Choroid plexus epithelial cell (primary cell): ENCODE data around the gene PLXNA2.

ENCODE experiments used
- DNase-seq: peaks from one replicate; pipeline ENCODE4 v3.0.0-alpha.2; 2010; ENCODE audit warnings: low read depth
- H3K4me3 ChIP-seq: 2 replicates; pipeline ENCODE4 v1.5.1; 2011; ENCODE audit warnings: low read depth, mild to moderate bottlenecking, control low read depth, low read length, moderate library complexity
- CTCF ChIP-seq: conservative IDR thresholded peaks from 2 replicates; pipeline ENCODE4 v1.5.1; 2011; ENCODE audit warnings: low read depth, mild to moderate bottlenecking, control low read depth, inconsistent platforms, low read length, moderate library complexity

The PLXNA2 gene

GRCh38 chr1:208025031-208025430, 219.2 kb downstream of the PLXNA2 start:
- no peak for DNase-seq
- TF ChIP-seq CTCF, result no peak
- H3K4me3 ChIP-seq, result no peak overlapping the region

- H3K4me3 ChIP-seq, result no peak overlapping the region
- DNase-seq, result no peak
- TF ChIP-seq CTCF, result no peak
These were observed 219.8 kb downstream of the PLXNA2 start for GRCh38 chr1:208024406-208024805.

GRCh38 chr1:208019257-208019656, 224.9 kb downstream of the PLXNA2 start:
- TF ChIP-seq CTCF, result no peak
- no peak for DNase-seq
- H3K4me3 ChIP-seq, result no peak overlapping the region

GRCh38 chr1:208015255-208015654, 228.9 kb downstream of the PLXNA2 start:
- TF ChIP-seq CTCF, result no peak

GRCh38 chr1:208013210-208013609, 231.0 kb downstream of the PLXNA2 start:
- no peak overlapping the region for H3K4me3 ChIP-seq
- no peak for DNase-seq
- no peak for TF ChIP-seq CTCF

More at GRCh38 chr1:208015255-208015654, 228.9 kb downstream of the PLXNA2 start:
- no peak overlapping the region for H3K4me3 ChIP-seq
- no peak for DNase-seq

- no peak overlapping the region for H3K4me3 ChIP-seq
- no peak for DNase-seq
- TF ChIP-seq CTCF, result no peak
These were observed 231.5 kb downstream of the PLXNA2 start for GRCh38 chr1:208012721-208013120.

GRCh38 chr1:208010487-208011071, 233.6 kb downstream of the PLXNA2 start:
- H3K4me3 ChIP-seq, result no peak overlapping the region
- TF ChIP-seq CTCF, result no peak
- no peak for DNase-seq
